ENCODE data around the gene PPFIA2.

GRCh38 chr12:81792666-81793065 is 33.5 kb upstream of the PPFIA2 start:
- TF ChIP-seq CTCF (conservative IDR thresholded peaks at IDR 0.05; ENCODE audit: low read depth, low read length) (no peak), EZH2phosphoT487 (IDR thresholded peaks at IDR 0.05; ENCODE audit: borderline replicate concordance, low read length) (no peak)

Data from PC-3 (cell line).